ENCODE data around the gene MYH11.

The MYH11 gene

DNA sequence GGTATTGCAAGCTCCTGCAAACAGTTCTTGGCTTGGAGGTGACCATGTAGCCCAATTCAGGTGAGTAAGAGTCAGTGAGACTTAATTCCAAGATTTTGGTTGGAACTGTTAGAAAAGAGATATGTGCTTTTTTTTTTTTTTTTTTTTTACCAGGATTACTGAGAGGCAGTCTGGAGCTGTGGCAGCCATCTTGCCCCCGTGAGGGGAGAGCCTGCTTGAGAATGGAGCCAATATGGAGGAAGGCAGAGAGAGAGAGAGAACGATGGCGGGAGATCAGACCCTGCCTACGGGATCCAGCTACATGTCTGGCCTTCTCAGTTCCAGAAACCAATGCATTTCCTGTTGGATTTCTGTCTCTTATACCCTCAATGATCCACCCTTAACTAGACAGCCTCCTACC, 97.8 kb downstream of the MYH11 start:
- in situ Hi-C loops (cut with HindIII; ENCODE audit: low pct_ligation_motif_present, low sequenced_read_pairs): no loop called here
- no peaks in the 10 kb centered on the region for H3K27me3 ChIP-seq (replicated peaks)
- DNase-seq: no peak
- no peak overlapping the region for H3K4me3 ChIP-seq (ENCODE audit: low read depth, low read length)
- no peaks in the 10 kb centered on the region for H3K36me3 ChIP-seq (replicated peaks)
- TF ChIP-seq, protein P1, sequence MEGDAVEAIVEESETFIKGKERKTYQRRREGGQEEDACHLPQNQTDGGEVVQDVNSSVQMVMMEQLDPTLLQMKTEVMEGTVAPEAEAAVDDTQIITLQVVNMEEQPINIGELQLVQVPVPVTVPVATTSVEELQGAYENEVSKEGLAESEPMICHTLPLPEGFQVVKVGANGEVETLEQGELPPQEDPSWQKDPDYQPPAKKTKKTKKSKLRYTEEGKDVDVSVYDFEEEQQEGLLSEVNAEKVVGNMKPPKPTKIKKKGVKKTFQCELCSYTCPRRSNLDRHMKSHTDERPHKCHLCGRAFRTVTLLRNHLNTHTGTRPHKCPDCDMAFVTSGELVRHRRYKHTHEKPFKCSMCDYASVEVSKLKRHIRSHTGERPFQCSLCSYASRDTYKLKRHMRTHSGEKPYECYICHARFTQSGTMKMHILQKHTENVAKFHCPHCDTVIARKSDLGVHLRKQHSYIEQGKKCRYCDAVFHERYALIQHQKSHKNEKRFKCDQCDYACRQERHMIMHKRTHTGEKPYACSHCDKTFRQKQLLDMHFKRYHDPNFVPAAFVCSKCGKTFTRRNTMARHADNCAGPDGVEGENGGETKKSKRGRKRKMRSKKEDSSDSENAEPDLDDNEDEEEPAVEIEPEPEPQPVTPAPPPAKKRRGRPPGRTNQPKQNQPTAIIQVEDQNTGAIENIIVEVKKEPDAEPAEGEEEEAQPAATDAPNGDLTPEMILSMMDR (IDR thresholded peaks at IDR 0.05; ENCODE audit: low read depth, low read length, missing control alignments): no peak
- H3K27ac ChIP-seq: no peak overlapping the region

DNA sequence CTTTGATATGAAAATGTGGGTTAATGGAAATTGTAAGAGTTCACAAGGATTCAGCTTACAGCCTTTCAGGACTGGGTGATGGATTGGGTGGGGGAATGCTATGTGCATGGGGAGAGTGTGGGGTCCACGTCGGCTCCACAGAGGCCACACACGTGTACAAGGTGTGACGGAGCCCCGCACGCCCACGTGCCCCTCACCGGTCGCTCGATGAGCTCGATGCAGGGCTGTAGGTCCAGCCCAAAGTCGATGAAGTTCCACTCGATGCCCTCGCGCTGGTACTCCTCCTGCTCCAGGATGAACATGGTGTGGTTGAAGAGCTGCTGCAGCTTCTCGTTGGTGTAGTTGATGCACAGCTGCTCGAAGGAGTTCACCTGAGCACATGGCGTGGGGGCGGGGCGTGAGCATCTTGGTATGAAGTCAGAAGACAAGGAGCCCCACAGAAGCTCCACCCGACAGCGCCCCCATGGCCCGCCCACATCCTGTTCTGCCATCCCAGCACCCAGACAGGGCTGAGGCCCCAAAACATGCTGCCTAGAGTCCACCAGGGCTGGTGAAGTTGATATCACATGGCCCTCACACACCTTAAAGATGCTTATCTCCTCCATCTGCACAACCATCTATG, 99.1 kb downstream of the MYH11 start:
- Histone ChIP-seq H3K4me3 (ENCODE audit: low read depth, low read length) (no peak overlapping the region), H3K27me3 (replicated peaks) (no peaks in the 10 kb centered on the region), H3K27ac (no peak overlapping the region), H3K36me3 (replicated peaks) (no peaks in the 10 kb centered on the region)
- TF ChIP-seq, protein P1 (IDR thresholded peaks at IDR 0.05; ENCODE audit: low read depth, low read length, missing control alignments): no peak
- no peak for DNase-seq
- in situ Hi-C loops (cut with HindIII; ENCODE audit: low pct_ligation_motif_present, low sequenced_read_pairs): no loop called here

DNA sequence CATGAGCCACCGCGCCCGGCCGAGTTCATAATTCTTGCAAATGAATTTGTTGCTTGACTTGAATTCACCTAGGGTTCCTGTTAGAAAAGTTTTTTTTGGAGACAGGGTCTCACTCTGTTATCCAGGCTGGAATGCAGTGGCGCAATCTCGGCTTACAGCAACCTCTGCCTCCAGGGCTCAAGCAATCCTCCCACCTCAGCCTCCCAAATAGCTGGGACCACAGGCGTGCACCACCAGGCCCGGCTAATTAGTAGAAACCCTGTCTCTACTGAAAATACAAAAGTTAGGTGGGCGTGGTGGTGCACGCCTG, 99.8 kb downstream of the MYH11 start:
- in situ Hi-C loops (cut with HindIII; ENCODE audit: low pct_ligation_motif_present, low sequenced_read_pairs): no loop called here
- TF ChIP-seq, protein P1 (IDR thresholded peaks at IDR 0.05; ENCODE audit: low read depth, low read length, missing control alignments): no peak

DNA sequence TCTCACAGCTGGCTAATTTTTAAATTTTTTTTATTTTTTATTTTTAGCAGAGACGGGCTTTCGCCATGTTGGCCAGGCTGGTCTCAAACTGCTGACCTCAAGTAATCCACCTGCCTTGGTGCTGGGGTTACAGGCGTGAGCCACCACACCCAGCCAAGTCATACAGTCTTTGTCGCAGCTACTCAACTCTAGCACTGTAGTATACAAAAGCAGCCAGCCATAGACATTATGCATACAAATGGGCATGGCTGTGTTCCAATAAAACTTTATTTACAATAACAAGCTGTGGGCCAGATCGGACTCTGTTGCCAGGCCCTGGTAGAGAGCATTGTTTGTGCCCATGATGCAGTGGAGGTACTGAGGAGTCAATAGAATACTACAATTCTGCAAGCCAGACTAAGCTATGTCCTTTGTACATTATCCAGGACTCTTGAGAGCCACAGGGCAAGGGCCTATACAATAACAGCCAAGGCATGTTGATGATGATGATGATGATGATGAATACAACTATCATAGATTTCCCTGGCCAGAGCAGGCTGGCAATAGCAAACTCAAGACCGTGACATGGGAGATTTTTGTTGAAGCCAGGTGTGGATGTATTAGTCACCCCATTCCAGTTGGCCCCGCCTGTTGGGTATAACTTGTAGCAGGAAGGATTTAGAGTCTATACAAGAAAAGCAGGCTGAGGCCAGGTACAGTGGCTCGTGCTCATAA, 101.8 kb downstream of the MYH11 start:
- no peak overlapping the region for H3K4me3 ChIP-seq (ENCODE audit: low read depth, low read length)
- no peak overlapping the region for H3K27ac ChIP-seq
- no peak for DNase-seq
- in situ Hi-C loops (cut with HindIII; ENCODE audit: low pct_ligation_motif_present, low sequenced_read_pairs): no loop called here
- no peaks in the 10 kb centered on the region for H3K36me3 ChIP-seq (replicated peaks)
- H3K27me3 ChIP-seq (replicated peaks): no peaks in the 10 kb centered on the region
- TF ChIP-seq, protein P1 (IDR thresholded peaks at IDR 0.05; ENCODE audit: low read depth, low read length, missing control alignments): no peak

More for the DNA sequence above, 99.8 kb downstream of the MYH11 start:
- Histone ChIP-seq H3K27ac (no peak overlapping the region), H3K27me3 (replicated peaks) (no peaks in the 10 kb centered on the region), H3K4me3 (ENCODE audit: low read depth, low read length) (no peak overlapping the region), H3K36me3 (replicated peaks) (no peaks in the 10 kb centered on the region)
- DNase-seq: no peak

DNA sequence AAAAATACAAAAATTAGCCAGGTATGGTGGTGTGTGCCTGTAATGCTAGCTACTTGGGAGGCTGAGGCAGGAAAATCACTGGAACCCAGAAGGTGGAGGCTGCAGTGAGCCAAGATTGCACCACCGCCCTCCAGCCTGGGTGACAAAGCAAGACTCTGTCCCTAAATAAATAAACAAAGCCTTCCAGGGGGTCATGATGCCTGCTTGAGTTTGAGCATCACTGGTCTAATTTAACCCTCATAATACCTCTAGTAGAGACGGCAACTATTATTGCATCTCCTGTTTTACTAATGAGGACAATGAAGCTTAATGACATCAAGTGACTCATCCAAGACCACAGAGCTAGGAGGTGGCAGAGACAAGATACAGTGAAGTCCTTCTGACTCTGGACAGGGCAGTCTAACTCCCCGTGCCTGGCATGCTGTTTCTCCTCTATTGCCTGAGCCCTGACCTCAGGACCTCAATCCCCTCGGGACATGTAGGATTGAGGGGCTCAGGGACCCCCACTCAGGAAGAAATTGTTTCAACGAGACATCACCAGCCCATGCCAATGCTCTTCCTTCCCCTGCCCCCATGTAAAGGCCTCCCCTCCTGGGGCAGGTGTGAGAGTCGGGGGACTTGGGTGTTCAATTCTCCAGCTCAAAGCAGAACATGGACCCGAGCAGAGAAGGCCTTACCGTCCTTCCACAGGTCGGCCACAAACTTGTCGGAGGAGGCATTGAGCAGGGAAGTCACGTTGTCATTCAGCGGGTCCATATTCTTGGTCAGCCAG, 103.9 kb downstream of the MYH11 start:
- DNase-seq: no peak
- Histone ChIP-seq H3K27me3 (replicated peaks) (no peaks in the 10 kb centered on the region), H3K27ac (no peak overlapping the region), H3K36me3 (replicated peaks) (no peaks in the 10 kb centered on the region), H3K4me3 (ENCODE audit: low read depth, low read length) (no peak overlapping the region)
- TF ChIP-seq, protein P1 (IDR thresholded peaks at IDR 0.05; ENCODE audit: low read depth, low read length, missing control alignments): no peak
- in situ Hi-C loops (cut with HindIII; ENCODE audit: low pct_ligation_motif_present, low sequenced_read_pairs): no loop called here
